Immature natural killer cell (primary cell): ENCODE results near the gene TTC39C. TPM values are rescaled to one million over a fixed set of nuclear protein-coding genes. Genes with fewer than 3 reads are reported as not detected.
A peak's percentile ranks its signal among the peaks of the same experiment; 100 is the strongest.
"Not testable (repeated sequence)": the region's sequence is repeated elsewhere in the genome, so short reads cannot be mapped to it uniquely, and the experiment has no call there.

Experiments used
- DNase-seq, 3 donors: peaks; one replicate each; pipeline ENCODE4 v3.0.0; 2022; ENCODE audit warnings: mixed read lengths in 1 of 3
- H3K27ac Mint-ChIP-seq, 6 donors: one replicate each; pipeline ENCODE4 v1.8.0; 2020; ENCODE audit warnings: mixed read lengths in 6 of 6, mild to moderate bottlenecking in 5 of 6, inconsistent platforms in 4 of 6, moderate library complexity in 3 of 6
- H3K27me3 Mint-ChIP-seq, 3 donors: one replicate each; pipeline ENCODE4 v1.8.0; 2020 to 2021; ENCODE audit warnings: low read depth in 3 of 3, mild to moderate bottlenecking in 3 of 3, mixed read lengths in 3 of 3, moderate library complexity in 3 of 3, inconsistent platforms in 1 of 3
- H3K36me3 Mint-ChIP-seq, 3 donors: one replicate each; pipeline ENCODE4 v1.8.0; 2020; ENCODE audit warnings: mixed read lengths in 3 of 3, inconsistent platforms in 2 of 3, mild to moderate bottlenecking in 2 of 3
- H3K4me1 Mint-ChIP-seq, 2 donors: one replicate each; pipeline ENCODE4 v1.8.0; 2020; ENCODE audit warnings: inconsistent platforms in 2 of 2, mild to moderate bottlenecking in 2 of 2, mixed read lengths in 2 of 2, moderate library complexity in 1 of 2
- H3K4me3 Mint-ChIP-seq, 5 donors: one replicate each; pipeline ENCODE4 v1.8.0; 2020; ENCODE audit warnings: mild to moderate bottlenecking in 5 of 5, mixed read lengths in 5 of 5, inconsistent platforms in 3 of 5, moderate library complexity in 3 of 5
- H3K9me3 Mint-ChIP-seq, 6 donors: one replicate each; pipeline ENCODE4 v1.8.0; 2020; ENCODE audit warnings: mild to moderate bottlenecking in 6 of 6, mixed read lengths in 6 of 6, inconsistent platforms in 4 of 6, moderate library complexity in 3 of 6
- polyA plus RNA-seq, 3 donors: library from polyadenylated mRNA; unstranded; fragments of 300-500 nt; fragmentation: Illumina TruSeq; gene quantifications; one replicate each; pipeline ENCODE4 v1.2.3, GENCODE V29; 2021

The TTC39C gene
- polyA plus RNA-seq, 3 donors from 2014 or later: 18.3 to 26.7 (median 25.0) TPM

GRCh38 chr18:24015639-24016631, 1.4 kb downstream of the TTC39C start:
- peak overlapping the region; percentile 87 to 97 (median 92) for H3K27ac Mint-ChIP-seq
- H3K4me1 Mint-ChIP-seq: peaks cover 81 to 86% of the 10 kb centered on the region in 2 donors
- H3K9me3 Mint-ChIP-seq: no peaks in the 10 kb centered on the region
- peaks cover 9 to 15% (median 9%) of the 10 kb centered on the region in 3 donors for H3K27me3 Mint-ChIP-seq
- DNase-seq: no peak
- H3K4me3 Mint-ChIP-seq: peak overlapping the region; percentile 96 to 99 (median 96)
- no peaks in the 10 kb centered on the region for H3K36me3 Mint-ChIP-seq

- Mint-ChIP-seq H3K9me3 (no peaks in the 10 kb centered on the region), H3K4me1 (peaks cover 81 to 86% of the 10 kb centered on the region in 2 donors), H3K36me3 (peaks cover 0 to 2% (median 0%) of the 10 kb centered on the region in 3 donors), H3K27me3 (peaks cover 7 to 14% (median 9%) of the 10 kb centered on the region in 3 donors), H3K27ac (peak overlapping the region; percentile 87 to 97 (median 92)), H3K4me3 (peak overlapping the region; percentile 96 to 99 (median 96))
- no peak for DNase-seq
Measured at GRCh38 chr18:24016643-24017042, 2.1 kb downstream of the TTC39C start.

- H3K4me1 Mint-ChIP-seq: peaks cover 83 to 86% of the 10 kb centered on the region in 2 donors
- peak overlapping the region; percentile 59 to 70 (median 66) for H3K4me3 Mint-ChIP-seq
- DNase-seq: no peak
- peaks cover 6 to 10% (median 10%) of the 10 kb centered on the region in 3 donors for H3K27me3 Mint-ChIP-seq
- peak overlapping the region; percentile 61 to 98 (median 90) for H3K27ac Mint-ChIP-seq
- no peaks in the 10 kb centered on the region for H3K9me3 Mint-ChIP-seq
- H3K36me3 Mint-ChIP-seq: peaks cover 0 to 8% (median 0%) of the 10 kb centered on the region in 3 donors
Measured at GRCh38 chr18:24018299-24018886, 3.8 kb downstream of the TTC39C start.

- H3K27me3 Mint-ChIP-seq: peaks cover 6 to 10% (median 10%) of the 10 kb centered on the region in 3 donors
- no peaks in the 10 kb centered on the region for H3K9me3 Mint-ChIP-seq
- peak overlapping the region; percentile 61 to 98 (median 92) for H3K27ac Mint-ChIP-seq
- H3K4me1 Mint-ChIP-seq: peaks cover 96% of the 10 kb centered on the region in 2 donors
- peaks cover 0 to 8% (median 0%) of the 10 kb centered on the region in 3 donors for H3K36me3 Mint-ChIP-seq
- peak overlapping the region; percentile 68 to 73 (median 71) for H3K4me3 Mint-ChIP-seq
- DNase-seq: peak; percentile 38 to 57 (median 47)
Measured at GRCh38 chr18:24019641-24020331, 5.2 kb downstream of the TTC39C start.

GRCh38 chr18:24021505-24021904, 7.0 kb downstream of the TTC39C start:
- peak overlapping the region in 5 of 6 donors; percentile 32 to 81 (median 55) for H3K27ac Mint-ChIP-seq

GRCh38 chr18:24022161-24022560, 7.6 kb downstream of the TTC39C start:
- Mint-ChIP-seq H3K4me1 (peaks cover 97 to 100% of the 10 kb centered on the region in 2 donors), H3K4me3 (peak overlapping the region in 3 of 5 donors; percentile 9 to 33 (median 18)), H3K9me3 (no peaks in the 10 kb centered on the region), H3K36me3 (peaks cover 0 to 8% (median 0%) of the 10 kb centered on the region in 3 donors), H3K27me3 (peaks cover 2 to 3% (median 2%) of the 10 kb centered on the region in 3 donors), H3K27ac (peak overlapping the region; percentile 32 to 81 (median 52))
- no peak for DNase-seq

More at GRCh38 chr18:24021505-24021904, 7.0 kb downstream of the TTC39C start:
- Mint-ChIP-seq H3K4me1 (peaks cover 98 to 100% of the 10 kb centered on the region in 2 donors), H3K27me3 (peaks cover 1 to 3% (median 2%) of the 10 kb centered on the region in 3 donors), H3K9me3 (no peaks in the 10 kb centered on the region), H3K4me3 (peak overlapping the region in 2 of 5 donors; percentile 9 to 23), H3K36me3 (peaks cover 0 to 8% (median 0%) of the 10 kb centered on the region in 3 donors)
- DNase-seq: no peak

- peaks cover 2 to 3% (median 3%) of the 10 kb centered on the region in 3 donors for H3K27me3 Mint-ChIP-seq
- peak overlapping the region in 3 of 6 donors; percentile 26 to 78 (median 34) for H3K27ac Mint-ChIP-seq
- H3K4me1 Mint-ChIP-seq: peaks cover 96 to 100% of the 10 kb centered on the region in 2 donors
- peaks cover 0 to 8% (median 0%) of the 10 kb centered on the region in 3 donors for H3K36me3 Mint-ChIP-seq
- H3K4me3 Mint-ChIP-seq: peak overlapping the region in 4 of 5 donors; percentile 2 to 44 (median 8)
- H3K9me3 Mint-ChIP-seq: no peaks in the 10 kb centered on the region
- DNase-seq: no peak
Measured at GRCh38 chr18:24023185-24023814, 8.7 kb downstream of the TTC39C start.

- Mint-ChIP-seq H3K36me3 (peaks cover 0 to 8% (median 0%) of the 10 kb centered on the region in 3 donors), H3K4me3 (peak overlapping the region; percentile 57 to 68 (median 63))
Measured at GRCh38 chr18:24024425-24024824, 9.9 kb downstream of the TTC39C start.

GRCh38 chr18:24026457-24026856, 11.9 kb downstream of the TTC39C start:
- Mint-ChIP-seq H3K4me3 (no peak overlapping the region), H3K9me3 (no peaks in the 10 kb centered on the region), H3K27me3 (peaks cover 0 to 3% (median 2%) of the 10 kb centered on the region in 3 donors), H3K36me3 (peaks cover 0 to 8% (median 0%) of the 10 kb centered on the region in 3 donors), H3K4me1 (peaks cover 81 to 88% of the 10 kb centered on the region in 2 donors), H3K27ac (peak overlapping the region in 4 of 6 donors; percentile 32 to 84 (median 42))
- DNase-seq: no peak

More at GRCh38 chr18:24024425-24024824, 9.9 kb downstream of the TTC39C start:
- Mint-ChIP-seq H3K4me1 (peaks cover 89 to 94% of the 10 kb centered on the region in 2 donors), H3K27me3 (peaks cover 2 to 3% (median 2%) of the 10 kb centered on the region in 3 donors), H3K27ac (peak overlapping the region; percentile 41 to 89 (median 80)), H3K9me3 (no peaks in the 10 kb centered on the region)
- no peak for DNase-seq

- no peak for DNase-seq
- Mint-ChIP-seq H3K4me1 (peaks cover 78 to 88% of the 10 kb centered on the region in 2 donors), H3K27ac (no peak overlapping the region), H3K4me3 (no peak overlapping the region), H3K27me3 (peaks cover 0 to 3% (median 2%) of the 10 kb centered on the region in 3 donors), H3K9me3 (no peaks in the 10 kb centered on the region), H3K36me3 (peaks cover 0 to 5% (median 0%) of the 10 kb centered on the region in 3 donors)
Measured at GRCh38 chr18:24027156-24027827, 12.7 kb downstream of the TTC39C start.

GRCh38 chr18:24028946-24029345, 14.4 kb downstream of the TTC39C start:
- H3K27me3 Mint-ChIP-seq, H3K36me3 Mint-ChIP-seq, H3K4me3 Mint-ChIP-seq, DNase-seq, H3K9me3 Mint-ChIP-seq: not testable (repeated sequence)
- peak overlapping the region in 1 of 6 donors; percentile 16 for H3K27ac Mint-ChIP-seq
- peaks cover 71 to 85% of the 10 kb centered on the region in 2 donors for H3K4me1 Mint-ChIP-seq

GRCh38 chr18:24031318-24031717, 16.8 kb downstream of the TTC39C start:
- Mint-ChIP-seq H3K36me3 (peaks cover 0 to 3% (median 3%) of the 10 kb centered on the region in 3 donors), H3K4me1 (peaks cover 60 to 83% of the 10 kb centered on the region in 2 donors), H3K27me3 (peaks cover 0 to 1% (median 0%) of the 10 kb centered on the region in 3 donors), H3K27ac (peak overlapping the region in 4 of 6 donors; percentile 0 to 52 (median 39)), H3K9me3 (no peaks in the 10 kb centered on the region), H3K4me3 (no peak overlapping the region)
- DNase-seq: no peak
